HEK293 (cell line): ENCODE measurements around the gene SRRM4.

Source experiments
- CTCF ChIA-PET: fragments of 350-600 bp; formaldehyde crosslinking; extraction: SDS; loops from one replicate; lab custom pipeline; 2021; ENCODE audit warnings: antibody characterized with exemption; lab: Yijun Ruan, JAX
- POLR2A ChIA-PET: fragments of 300-600 bp; formaldehyde crosslinking; extraction: SDS; loops from one replicate; lab custom pipeline; 2020; ENCODE audit warnings: antibody characterized with exemption, inconsistent platforms; lab: Yijun Ruan, JAX
- H3K27ac ChIP-seq: fragments of 200-500 bp; sonication (Bioruptor generic); 2 replicates; pipeline ENCODE4 v1.5.1; 2014; ENCODE audit warnings: low read depth, low read length, control low read depth, inconsistent platforms; ENCODE audit errors: extremely low read depth
- H3K36me3 ChIP-seq, 2 experiments: fragments of 200-500 bp in 1 of 2; sonication (Bioruptor generic) in 1 of 2; 1 replicate in 1 of 2; 2 replicates in 1 of 2; pipeline ENCODE4 v1.5.1; 2014 to 2017; ENCODE audit warnings: inconsistent platforms in 2 of 2, low read length in 2 of 2; ENCODE audit not compliant: control insufficient read depth in 2 of 2, insufficient read depth in 1 of 2
- H3K4me1 ChIP-seq: fragments of 200-500 bp; sonication (Bioruptor generic); 2 replicates; pipeline ENCODE4 v1.5.1; 2014; ENCODE audit warnings: mild to moderate bottlenecking, low read length, inconsistent platforms; ENCODE audit not compliant: control insufficient read depth, insufficient read depth
- H3K4me3 ChIP-seq: 2 replicates; pipeline ENCODE4 v1.5.1; 2011; ENCODE audit warnings: low read depth, mild to moderate bottlenecking, control low read depth, low read length, moderate library complexity
- H3K9me3 ChIP-seq: fragments of 200-500 bp; sonication (Bioruptor generic); 2 replicates; pipeline ENCODE4 v1.5.1; 2014; ENCODE audit warnings: low read depth, low read length, inconsistent platforms; ENCODE audit not compliant: control insufficient read depth, insufficient read depth
- HOXC10 ChIP-seq: sonication (generic); formaldehyde crosslinking; IDR thresholded peaks from 2 replicates; pipeline ENCODE4 v1.8.1; 2023; ENCODE audit warnings: mild to moderate bottlenecking, missing genetic modification reagents
- IKZF3 ChIP-seq: fragments of 450-650 bp; IDR thresholded peaks from 2 replicates; pipeline ENCODE4 v1.5.0; 2018; ENCODE audit warnings: missing biosample characterization, mild to moderate bottlenecking, missing genetic modification characterization, moderate library complexity
- KLF10 ChIP-seq: fragments of 450-650 bp; IDR thresholded peaks from 2 replicates; pipeline ENCODE4 v1.5.1; 2018; ENCODE audit warnings: missing biosample characterization, mild to moderate bottlenecking, missing genetic modification characterization
- KLF7 ChIP-seq: fragments of 450-650 bp; formaldehyde crosslinking; IDR thresholded peaks from 2 replicates; pipeline ENCODE4 v1.5.1; 2016; ENCODE audit warnings: missing biosample characterization, missing genetic modification characterization, borderline replicate concordance
- KLF9 ChIP-seq: fragments of 450-650 bp; formaldehyde crosslinking; IDR thresholded peaks from 2 replicates; pipeline ENCODE4 v1.5.1; 2016; ENCODE audit warnings: missing biosample characterization, missing genetic modification characterization, low read depth
- OSR2 ChIP-seq: fragments of 450-650 bp; formaldehyde crosslinking; IDR thresholded peaks from 2 replicates; pipeline ENCODE4 v1.5.1; 2016; ENCODE audit warnings: missing biosample characterization, missing genetic modification characterization
- TCF7L2 ChIP-seq: IDR thresholded peaks from 2 replicates; pipeline ENCODE4 v1.6.1; 2011; ENCODE audit warnings: low read depth, mild to moderate bottlenecking, inconsistent platforms, low read length, moderate library complexity, borderline replicate concordance
- TSHZ1 ChIP-seq: fragments of 450-650 bp; formaldehyde crosslinking; IDR thresholded peaks from 2 replicates; pipeline ENCODE4 v1.5.1; 2016; ENCODE audit warnings: missing biosample characterization, missing genetic modification characterization, borderline replicate concordance
- WT1 ChIP-seq: fragments of 450-650 bp; formaldehyde crosslinking; IDR thresholded peaks from 2 replicates; pipeline ENCODE4 v1.5.1; 2016; ENCODE audit warnings: missing biosample characterization, missing genetic modification characterization
- ZBTB6 ChIP-seq: fragments of 450-650 bp; formaldehyde crosslinking; IDR thresholded peaks from 2 replicates; pipeline ENCODE4 v1.5.1; 2017; ENCODE audit warnings: missing biosample characterization, missing genetic modification characterization
- ZBTB8A ChIP-seq: fragments of 450-650 bp; formaldehyde crosslinking; IDR thresholded peaks from 2 replicates; pipeline ENCODE4 v1.5.1; 2016; ENCODE audit warnings: missing biosample characterization, missing genetic modification characterization
- ZNF274 ChIP-seq, 2 experiments: fragments of 200-500 bp in 1 of 2; fragments of 450-650 bp in 1 of 2; sonication (Bioruptor generic) in 1 of 2; formaldehyde crosslinking in 1 of 2; IDR thresholded peaks; 2 replicates each; pipeline versions ENCODE4 v1.5.1 to v1.6.1; 2014 to 2016; ENCODE audit warnings: borderline replicate concordance in 1 of 2, inconsistent platforms in 1 of 2, low read length in 1 of 2, missing biosample characterization in 1 of 2, missing genetic modification characterization in 1 of 2
- ZNF292 ChIP-seq: fragments of 450-650 bp; formaldehyde crosslinking; IDR thresholded peaks from 2 replicates; pipeline ENCODE4 v1.5.1; 2016; ENCODE audit warnings: low read depth, missing biosample characterization, missing genetic modification characterization, borderline replicate concordance
- ZNF549 ChIP-seq: fragments of 450-650 bp; IDR thresholded peaks from 2 replicates; pipeline ENCODE4 v1.5.1; 2018; ENCODE audit warnings: missing biosample characterization, missing genetic modification characterization, mild to moderate bottlenecking, inconsistent platforms, moderate library complexity
- ZNF560 ChIP-seq: fragments of 450-650 bp; formaldehyde crosslinking; IDR thresholded peaks from 2 replicates; pipeline ENCODE4 v1.5.1; 2017; ENCODE audit warnings: missing biosample characterization, missing genetic modification characterization, borderline replicate concordance
- ZNF654 ChIP-seq: fragments of 450-650 bp; formaldehyde crosslinking; IDR thresholded peaks from 2 replicates; pipeline ENCODE4 v1.5.1; 2016; ENCODE audit warnings: low read depth, missing biosample characterization, missing genetic modification characterization
- ZNF660 ChIP-seq: fragments of 450-650 bp; IDR thresholded peaks from 2 replicates; pipeline ENCODE4 v1.5.1; 2018; ENCODE audit warnings: missing biosample characterization, mild to moderate bottlenecking, missing genetic modification characterization
- ZNF768 ChIP-seq: fragments of 450-650 bp; formaldehyde crosslinking; IDR thresholded peaks from 2 replicates; pipeline ENCODE4 v1.5.1; 2018; ENCODE audit warnings: missing biosample characterization, mild to moderate bottlenecking, missing genetic modification characterization
- ZNF791 ChIP-seq: fragments of 450-650 bp; formaldehyde crosslinking; IDR thresholded peaks from 2 replicates; pipeline ENCODE4 v1.5.1; 2016; ENCODE audit warnings: missing biosample characterization, missing genetic modification characterization
- ZNF792 ChIP-seq: fragments of 450-650 bp; formaldehyde crosslinking; IDR thresholded peaks from 2 replicates; pipeline ENCODE4 v1.5.1; 2016; ENCODE audit warnings: missing biosample characterization, missing genetic modification characterization
- TF ChIP-seq, protein P1 (sequence below): fragments of 450-650 bp; formaldehyde crosslinking; IDR thresholded peaks from 2 replicates; pipeline ENCODE4 v1.5.1; 2016; ENCODE audit warnings: missing biosample characterization, missing genetic modification characterization
- TF ChIP-seq, protein P2 (sequence below): fragments of 450-650 bp; formaldehyde crosslinking; IDR thresholded peaks from 2 replicates; pipeline ENCODE4 v1.5.1; 2016; ENCODE audit warnings: missing biosample characterization, missing genetic modification characterization, low read depth
- TF ChIP-seq, protein P3 (sequence below): fragments of 450-650 bp; formaldehyde crosslinking; IDR thresholded peaks from 2 replicates; pipeline ENCODE4 v1.5.1; 2016; ENCODE audit warnings: missing biosample characterization, missing genetic modification characterization
- TF ChIP-seq, protein P4 (sequence below): fragments of 450-650 bp; formaldehyde crosslinking; IDR thresholded peaks from 2 replicates; pipeline ENCODE4 v1.5.1; 2016; ENCODE audit warnings: missing biosample characterization, missing genetic modification characterization

The SRRM4 gene

DNA sequence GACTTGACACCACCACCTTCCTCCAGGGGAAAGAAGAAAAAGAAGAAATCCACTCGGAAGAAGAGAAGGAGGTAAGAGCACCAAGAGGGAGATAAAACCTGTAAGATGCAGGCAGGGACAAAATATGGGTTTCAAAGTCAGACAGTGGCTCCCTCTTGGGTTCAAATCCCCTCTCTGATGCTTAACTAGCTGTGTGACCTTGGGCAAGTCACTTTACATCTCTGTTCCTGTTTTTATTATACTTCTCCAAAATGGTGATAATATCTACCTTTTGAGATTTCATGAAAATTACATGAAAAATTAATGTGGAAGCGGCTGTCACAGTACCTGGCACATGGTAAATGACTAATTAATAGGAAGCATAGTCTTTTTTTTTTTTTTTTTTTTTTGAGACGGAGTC lies 133.0 kb downstream of the SRRM4 start:
- Histone ChIP-seq H3K9me3 (no peaks in the 10 kb centered on the region), H3K4me3 (no peak overlapping the region), H3K4me1 (no peaks in the 10 kb centered on the region), H3K36me3 (no peaks in the 10 kb centered on the region), H3K27ac (no peak overlapping the region)
- POLR2A ChIA-PET: no interaction called here
- CTCF ChIA-PET: interaction anchor here (0.6 to 1.0 kb wide), 6 partner anchors 11 to 702 kb away, joined by 3 to 5 read pairs (median 3); no protein-coding TSS in a partner anchor
- TF ChIP-seq ZNF768 (tag by site-specific recombination) (no peak), ZBTB8A (no peak), ZNF549 (tag by site-specific recombination) (no peak), ZNF274 (IDR thresholded peaks at IDR 0.05; ENCODE audit: low read length) (no peak), ZNF274 (tag by site-specific recombination; IDR thresholded peaks at IDR 0.05; ENCODE audit: borderline replicate concordance) (no peak), IKZF3 (tag by site-specific recombination) (no peak), WT1 (tag by site-specific recombination) (no peak), TSHZ1 (tag by site-specific recombination) (no peak), ZNF560 (tag by site-specific recombination) (no peak), KLF7 (tag by site-specific recombination) (no peak), OSR2 (no peak)
- TF ChIP-seq, protein P1, sequence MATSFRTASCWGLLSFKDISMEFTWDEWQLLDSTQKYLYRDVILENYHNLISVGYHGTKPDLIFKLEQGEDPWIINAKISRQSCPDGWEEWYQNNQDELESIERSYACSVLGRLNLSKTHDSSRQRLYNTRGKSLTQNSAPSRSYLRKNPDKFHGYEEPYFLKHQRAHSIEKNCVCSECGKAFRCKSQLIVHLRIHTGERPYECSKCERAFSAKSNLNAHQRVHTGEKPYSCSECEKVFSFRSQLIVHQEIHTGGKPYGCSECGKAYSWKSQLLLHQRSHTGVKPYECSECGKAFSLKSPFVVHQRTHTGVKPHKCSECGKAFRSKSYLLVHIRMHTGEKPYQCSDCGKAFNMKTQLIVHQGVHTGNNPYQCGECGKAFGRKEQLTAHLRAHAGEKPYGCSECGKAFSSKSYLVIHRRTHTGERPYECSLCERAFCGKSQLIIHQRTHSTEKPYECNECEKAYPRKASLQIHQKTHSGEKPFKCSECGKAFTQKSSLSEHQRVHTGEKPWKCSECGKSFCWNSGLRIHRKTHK (tag by site-specific recombination): no peak

- Histone ChIP-seq H3K4me3 (no peak overlapping the region), H3K27ac (no peak overlapping the region), H3K9me3 (no peaks in the 10 kb centered on the region), H3K4me1 (no peaks in the 10 kb centered on the region), H3K36me3 (no peaks in the 10 kb centered on the region)
- ChIA-PET CTCF (interaction anchor here (0.7 to 2.0 kb wide), 6 partner anchors 17 to 300 kb away, joined by 3 to 8 read pairs (median 3); no protein-coding TSS in a partner anchor), POLR2A (no interaction called here)
- TF ChIP-seq ZNF654 (tag by site-specific recombination): peak; percentile 46
- TF ChIP-seq ZBTB6: no peak
- no peak for TF ChIP-seq ZNF292 (tag by site-specific recombination)
- TF ChIP-seq, protein P2, sequence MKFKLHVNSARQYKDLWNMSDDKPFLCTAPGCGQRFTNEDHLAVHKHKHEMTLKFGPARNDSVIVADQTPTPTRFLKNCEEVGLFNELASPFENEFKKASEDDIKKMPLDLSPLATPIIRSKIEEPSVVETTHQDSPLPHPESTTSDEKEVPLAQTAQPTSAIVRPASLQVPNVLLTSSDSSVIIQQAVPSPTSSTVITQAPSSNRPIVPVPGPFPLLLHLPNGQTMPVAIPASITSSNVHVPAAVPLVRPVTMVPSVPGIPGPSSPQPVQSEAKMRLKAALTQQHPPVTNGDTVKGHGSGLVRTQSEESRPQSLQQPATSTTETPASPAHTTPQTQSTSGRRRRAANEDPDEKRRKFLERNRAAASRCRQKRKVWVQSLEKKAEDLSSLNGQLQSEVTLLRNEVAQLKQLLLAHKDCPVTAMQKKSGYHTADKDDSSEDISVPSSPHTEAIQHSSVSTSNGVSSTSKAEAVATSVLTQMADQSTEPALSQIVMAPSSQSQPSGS (tag by site-specific recombination): no peak
- TF ChIP-seq, protein P3, sequence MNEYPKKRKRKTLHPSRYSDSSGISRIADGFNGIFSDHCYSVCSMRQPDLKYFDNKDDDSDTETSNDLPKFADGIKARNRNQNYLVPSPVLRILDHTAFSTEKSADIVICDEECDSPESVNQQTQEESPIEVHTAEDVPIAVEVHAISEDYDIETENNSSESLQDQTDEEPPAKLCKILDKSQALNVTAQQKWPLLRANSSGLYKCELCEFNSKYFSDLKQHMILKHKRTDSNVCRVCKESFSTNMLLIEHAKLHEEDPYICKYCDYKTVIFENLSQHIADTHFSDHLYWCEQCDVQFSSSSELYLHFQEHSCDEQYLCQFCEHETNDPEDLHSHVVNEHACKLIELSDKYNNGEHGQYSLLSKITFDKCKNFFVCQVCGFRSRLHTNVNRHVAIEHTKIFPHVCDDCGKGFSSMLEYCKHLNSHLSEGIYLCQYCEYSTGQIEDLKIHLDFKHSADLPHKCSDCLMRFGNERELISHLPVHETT (tag by site-specific recombination): no peak
- TF ChIP-seq HOXC10 (CRISPR knock-in tag): no peak
- no peak for TF ChIP-seq TCF7L2
- no peak for TF ChIP-seq KLF9 (tag by site-specific recombination)
- TF ChIP-seq, protein P4, sequence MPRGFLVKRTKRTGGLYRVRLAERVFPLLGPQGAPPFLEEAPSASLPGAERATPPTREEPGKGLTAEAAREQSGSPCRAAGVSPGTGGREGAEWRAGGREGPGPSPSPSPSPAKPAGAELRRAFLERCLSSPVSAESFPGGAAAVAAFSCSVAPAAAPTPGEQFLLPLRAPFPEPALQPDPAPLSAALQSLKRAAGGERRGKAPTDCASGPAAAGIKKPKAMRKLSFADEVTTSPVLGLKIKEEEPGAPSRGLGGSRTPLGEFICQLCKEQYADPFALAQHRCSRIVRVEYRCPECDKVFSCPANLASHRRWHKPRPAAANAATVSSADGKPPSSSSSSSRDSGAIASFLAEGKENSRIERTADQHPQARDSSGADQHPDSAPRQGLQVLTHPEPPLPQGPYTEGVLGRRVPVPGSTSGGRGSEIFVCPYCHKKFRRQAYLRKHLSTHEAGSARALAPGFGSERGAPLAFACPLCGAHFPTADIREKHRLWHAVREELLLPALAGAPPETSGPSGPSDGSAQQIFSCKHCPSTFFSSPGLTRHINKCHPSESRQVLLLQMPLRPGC (tag by site-specific recombination): no peak
- no peak for TF ChIP-seq ZNF791 (tag by site-specific recombination)
- TF ChIP-seq ZNF792: no peak
- TF ChIP-seq KLF10: no peak
- 0 out of 2 replicates have a peak, but pooled peaks have one; percentile 20 for TF ChIP-seq ZNF660 (tag by site-specific recombination)
Observed at GRCh38 chr12:119115296-119115905, 134.1 kb downstream of the SRRM4 start.
